Left lung (tissue), 10 donors: ENCODE data around the gene ALDOC. TPM values are rescaled to one million over a fixed set of nuclear protein-coding genes. Genes with fewer than 3 reads are reported as not detected.

Source experiments
- ATAC-seq: fragments of 200-7000 bp; cut with Tn5 transposase; one replicate; pipeline ENCODE4 v1.9.1; 2020; ENCODE audit warnings: moderate library complexity
- DNase-seq, 4 donors: peaks; one replicate each; pipeline ENCODE4 v3.0.0-alpha.2; 2013 to 2020
- H3K27ac ChIP-seq, 2 donors: fragments of 200-600 bp; sonication (generic) in 1 of 2; one replicate each; pipeline versions ENCODE4 v1.5.0 to v1.8.0; 2020 to 2021
- H3K27me3 ChIP-seq, 2 donors: fragments of 200-600 bp; sonication (generic) in 1 of 2; one replicate each; pipeline versions ENCODE4 v1.5.0 to v1.8.0; 2020 to 2021
- H3K36me3 ChIP-seq, 2 donors: fragments of 200-600 bp; sonication (generic) in 1 of 2; one replicate each; pipeline versions ENCODE4 v1.5.0 to v1.8.0; 2020 to 2021
- H3K4me1 ChIP-seq, 2 donors: fragments of 200-600 bp; one replicate each; pipeline ENCODE4 v1.8.0; 2021
- H3K4me3 ChIP-seq, 2 donors: fragments of 200-600 bp; sonication (generic) in 1 of 2; one replicate each; pipeline versions ENCODE4 v1.5.0 to v1.8.0; 2020 to 2021; ENCODE audit warnings: mild to moderate bottlenecking in 1 of 2
- H3K9me3 ChIP-seq, 2 donors: fragments of 200-600 bp; sonication (generic) in 1 of 2; one replicate each; pipeline versions ENCODE4 v1.5.0 to v1.8.0; 2020 to 2021
- intact Hi-C, 2 donors: fragments of 100-400 bp; cut with DNase I; formaldehyde crosslinking; loops; one replicate each; pipeline versions ENCODE4 v1.11.2 to v1.14.2; 2022
- polyA plus RNA-seq, 6 donors: library from polyadenylated mRNA; unstranded; fragments of 120-200 nt; gene quantifications; one replicate each; pipeline ENCODE4 v1.2.1, GENCODE V29; 2013; ENCODE audit not compliant: insufficient read length in 6 of 6
- total RNA-seq, 2 donors: library from RNA; stranded (reverse); fragmentation: NEBNext Ultra II Directional; extraction: Animal tissue kit (Norgen Biotek cat#: 25700); gene quantifications; one replicate each; pipeline ENCODE4 v1.2.1, GENCODE V29; 2021
- TF ChIP-seq, protein P1 (sequence below), 2 donors: fragments of 200-600 bp; sonication (generic) in 1 of 2; IDR thresholded peaks; one replicate each; pipeline versions ENCODE4 v1.5.0 to v1.8.0; 2021; ENCODE audit warnings: antibody characterized with exemption in 2 of 2
- donor health status: DM: no; HTN: yes; CAD: no.
- donor health status: DM: no; HTN: no; CAD: no.

The ALDOC gene
- total and polyA plus RNA-seq, 8 donors, result 10.9 to 25.5 (median 18.6) TPM

DNA sequence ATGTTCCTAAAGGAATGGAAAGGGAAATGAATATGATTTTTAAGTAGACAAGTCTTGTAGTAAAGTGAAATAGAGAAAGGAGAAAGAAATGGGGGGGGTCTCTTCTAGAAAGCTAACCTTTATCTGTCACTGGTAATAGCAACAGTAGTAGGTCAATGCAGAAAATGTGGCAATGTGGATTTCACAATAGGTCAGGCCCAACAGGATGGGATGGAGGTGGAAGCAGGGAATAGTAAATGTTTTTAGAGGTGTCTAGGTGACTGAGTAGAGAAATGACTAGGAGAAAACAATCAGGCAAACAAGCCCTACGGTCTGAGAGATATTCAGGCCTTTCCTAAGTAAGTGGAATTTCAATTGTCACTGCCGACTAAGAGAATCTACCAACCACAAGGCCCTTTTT is 43.3 kb upstream of the ALDOC start:
- no peak overlapping the region for H3K27ac ChIP-seq
- ATAC-seq, result no peak
- intact Hi-C loops, result no loop called here
- H3K36me3 ChIP-seq, result peaks cover 4 to 100% of the 10 kb centered on the region in 2 donors
- TF ChIP-seq, protein P1, sequence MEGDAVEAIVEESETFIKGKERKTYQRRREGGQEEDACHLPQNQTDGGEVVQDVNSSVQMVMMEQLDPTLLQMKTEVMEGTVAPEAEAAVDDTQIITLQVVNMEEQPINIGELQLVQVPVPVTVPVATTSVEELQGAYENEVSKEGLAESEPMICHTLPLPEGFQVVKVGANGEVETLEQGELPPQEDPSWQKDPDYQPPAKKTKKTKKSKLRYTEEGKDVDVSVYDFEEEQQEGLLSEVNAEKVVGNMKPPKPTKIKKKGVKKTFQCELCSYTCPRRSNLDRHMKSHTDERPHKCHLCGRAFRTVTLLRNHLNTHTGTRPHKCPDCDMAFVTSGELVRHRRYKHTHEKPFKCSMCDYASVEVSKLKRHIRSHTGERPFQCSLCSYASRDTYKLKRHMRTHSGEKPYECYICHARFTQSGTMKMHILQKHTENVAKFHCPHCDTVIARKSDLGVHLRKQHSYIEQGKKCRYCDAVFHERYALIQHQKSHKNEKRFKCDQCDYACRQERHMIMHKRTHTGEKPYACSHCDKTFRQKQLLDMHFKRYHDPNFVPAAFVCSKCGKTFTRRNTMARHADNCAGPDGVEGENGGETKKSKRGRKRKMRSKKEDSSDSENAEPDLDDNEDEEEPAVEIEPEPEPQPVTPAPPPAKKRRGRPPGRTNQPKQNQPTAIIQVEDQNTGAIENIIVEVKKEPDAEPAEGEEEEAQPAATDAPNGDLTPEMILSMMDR (IDR thresholded peaks at IDR 0.05), result no peak
- no peaks in the 10 kb centered on the region for H3K9me3 ChIP-seq
- no peaks in the 10 kb centered on the region for H3K4me1 ChIP-seq
- no peak overlapping the region for H3K4me3 ChIP-seq
- DNase-seq, result no peak
- H3K27me3 ChIP-seq, result no peaks in the 10 kb centered on the region

DNA sequence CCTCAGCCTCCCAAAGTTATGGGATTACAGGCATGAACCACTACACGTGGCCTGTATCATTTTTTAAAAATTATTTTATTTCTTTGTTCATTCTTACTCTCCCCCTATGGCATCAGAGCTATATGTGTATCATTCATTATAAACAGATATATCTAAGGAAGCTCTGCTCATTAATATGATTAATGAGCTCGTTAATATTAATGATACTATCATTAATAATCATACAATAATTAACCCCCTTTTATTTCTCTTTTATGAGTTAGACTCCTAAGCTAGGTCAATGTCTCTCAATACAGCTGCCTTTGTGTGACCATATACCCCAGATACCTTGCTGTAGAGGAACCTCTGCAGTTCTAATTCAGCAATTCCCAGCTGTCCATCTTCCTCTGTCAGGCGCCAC is 41.8 kb upstream of the ALDOC start:
- no peak overlapping the region for H3K27ac ChIP-seq
- H3K4me1 ChIP-seq, result no peaks in the 10 kb centered on the region
- H3K9me3 ChIP-seq, result no peaks in the 10 kb centered on the region
- intact Hi-C loops, result loop anchor here in 1 of 2 donors (10.0 kb wide), 1 partner anchor 74 kb away; no protein-coding TSS in a partner anchor
- ATAC-seq (no peak), DNase-seq (no peak)
- H3K27me3 ChIP-seq, result no peaks in the 10 kb centered on the region
- no peak overlapping the region for H3K4me3 ChIP-seq
- TF ChIP-seq, protein P1 (IDR thresholded peaks at IDR 0.05), result no peak
- peaks cover 4 to 100% of the 10 kb centered on the region in 2 donors for H3K36me3 ChIP-seq

DNA sequence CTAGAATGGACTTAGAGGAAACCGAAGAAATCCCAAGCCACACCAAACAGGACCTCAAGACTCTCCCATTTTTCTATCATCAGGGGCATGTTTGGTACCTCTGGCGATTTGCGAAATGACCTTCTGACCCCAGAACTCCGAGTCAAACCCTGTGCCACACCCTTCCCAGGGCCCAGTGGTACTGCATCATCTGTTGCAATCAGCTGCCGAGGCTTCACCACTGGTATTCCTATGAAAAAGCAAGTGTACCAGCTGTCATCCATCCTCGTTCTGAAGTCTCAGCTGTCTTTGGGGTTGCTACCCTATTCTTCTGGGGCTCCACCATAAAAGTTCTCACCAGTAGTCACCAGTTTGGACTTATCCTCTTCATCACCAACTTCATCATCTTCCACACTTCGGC is 39.6 kb upstream of the ALDOC start:
- Histone ChIP-seq H3K36me3 (peaks cover 4 to 99% of the 10 kb centered on the region in 2 donors), H3K27ac (no peak overlapping the region), H3K27me3 (no peaks in the 10 kb centered on the region), H3K9me3 (no peaks in the 10 kb centered on the region), H3K4me3 (no peak overlapping the region), H3K4me1 (no peaks in the 10 kb centered on the region)
- ATAC-seq, result no peak
- DNase-seq, result no peak
- TF ChIP-seq, protein P1 (IDR thresholded peaks at IDR 0.05), result no peak
- intact Hi-C loops, result loop anchor here in 1 of 2 donors (10.0 kb wide), 1 partner anchor 71 kb away; no protein-coding TSS in a partner anchor

DNA sequence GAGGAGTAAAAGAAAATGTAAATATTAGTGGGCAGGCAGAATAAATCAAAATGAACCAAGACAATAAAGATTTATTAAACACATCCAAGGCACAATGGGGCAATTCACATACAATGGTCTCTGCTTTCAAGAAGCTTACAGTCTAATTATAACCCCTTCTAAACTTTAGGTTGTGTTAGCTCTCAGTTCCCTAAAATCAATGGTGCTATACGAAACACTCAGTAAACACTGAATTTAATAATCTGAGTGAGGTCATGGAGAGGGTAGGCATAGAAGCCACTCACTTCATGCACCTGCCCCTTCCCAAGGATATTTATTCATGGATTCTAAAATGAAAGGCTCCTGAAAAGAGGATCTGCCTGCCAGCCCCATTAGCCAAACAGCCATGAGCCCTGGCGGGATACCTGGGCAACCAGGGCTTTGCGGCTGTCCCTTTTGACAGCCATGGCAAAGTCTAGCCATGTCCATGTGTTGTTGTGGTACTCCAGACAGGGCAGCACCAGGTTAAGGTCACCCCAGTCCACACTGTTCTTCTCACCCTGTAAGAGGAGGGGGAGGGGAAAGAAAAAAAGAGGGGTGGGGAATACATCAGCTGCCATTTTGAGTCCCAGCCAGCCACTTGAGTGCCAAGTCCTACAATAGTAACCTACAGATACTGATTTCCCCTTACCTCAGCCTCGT is 38.7 kb upstream of the ALDOC start:
- peaks cover 4 to 99% of the 10 kb centered on the region in 2 donors for H3K36me3 ChIP-seq
- no peaks in the 10 kb centered on the region for H3K27me3 ChIP-seq
- no peak for ATAC-seq
- H3K9me3 ChIP-seq, result no peaks in the 10 kb centered on the region
- DNase-seq, result no peak
- H3K27ac ChIP-seq, result no peak overlapping the region
- H3K4me3 ChIP-seq, result no peak overlapping the region
- TF ChIP-seq, protein P1 (IDR thresholded peaks at IDR 0.05), result no peak
- no peaks in the 10 kb centered on the region for H3K4me1 ChIP-seq
- intact Hi-C loops, result loop anchor here in 1 of 2 donors (10.0 kb wide), 1 partner anchor 71 kb away; no protein-coding TSS in a partner anchor

DNA sequence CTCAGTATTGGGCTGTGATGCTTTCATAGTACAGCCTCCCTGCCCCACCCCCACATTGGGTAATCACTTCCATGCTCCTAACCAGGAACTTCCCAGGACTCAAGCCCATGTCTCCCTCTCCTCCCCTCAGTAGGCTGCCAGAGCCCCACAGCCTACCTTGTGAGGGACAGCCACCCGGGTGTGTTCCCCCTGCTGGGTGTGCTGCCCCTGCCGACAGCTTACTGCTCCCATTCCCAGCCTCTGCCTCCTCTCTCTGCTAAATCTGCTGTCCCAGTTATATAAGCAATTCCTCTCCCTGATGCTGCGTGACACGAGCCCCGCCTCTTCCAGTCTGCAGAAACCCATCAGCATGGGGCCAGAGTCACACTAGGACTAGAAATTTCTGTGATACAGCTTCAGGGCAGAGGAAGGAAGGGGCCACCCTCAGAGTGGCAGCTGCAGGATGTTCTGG is 37.3 kb upstream of the ALDOC start, which contains the start of gene RSKR:
TSS of gene RSKR (minus strand) at position 255 of the 451 bp plus-strand sequence. CDS start at position 231, 24 bp downstream.
- Histone ChIP-seq H3K36me3 (peaks cover 0 to 97% of the 10 kb centered on the region in 2 donors), H3K27me3 (no peaks in the 10 kb centered on the region), H3K4me3 (no peak within 1 kb of the TSS), H3K9me3 (no peaks in the 10 kb centered on the region), H3K27ac (no peak within 1 kb of the TSS), H3K4me1 (no peaks in the 10 kb centered on the region)
- TF ChIP-seq, protein P1 (IDR thresholded peaks at IDR 0.05), result no peak
- no peak for ATAC-seq
- intact Hi-C loops, result loop anchor here in 1 of 2 donors (10.0 kb wide), 1 partner anchor 69 kb away; no protein-coding TSS in a partner anchor
- DNase-seq, result no peak
